ENCODE measurements around the gene MYO1F. TPM values are rescaled to one million over a fixed set of nuclear protein-coding genes. Genes with fewer than 3 reads are reported as not detected.

The MYO1F gene
- total RNA-seq, 1 donor from 2014 or later: 0.55 TPM

- no peak for DNase-seq (ENCODE audit: low spot score, unreplicated experiment)
- H3K27me3 Mint-ChIP-seq: no peaks in the 10 kb centered on the region
- TF ChIP-seq, protein P1, sequence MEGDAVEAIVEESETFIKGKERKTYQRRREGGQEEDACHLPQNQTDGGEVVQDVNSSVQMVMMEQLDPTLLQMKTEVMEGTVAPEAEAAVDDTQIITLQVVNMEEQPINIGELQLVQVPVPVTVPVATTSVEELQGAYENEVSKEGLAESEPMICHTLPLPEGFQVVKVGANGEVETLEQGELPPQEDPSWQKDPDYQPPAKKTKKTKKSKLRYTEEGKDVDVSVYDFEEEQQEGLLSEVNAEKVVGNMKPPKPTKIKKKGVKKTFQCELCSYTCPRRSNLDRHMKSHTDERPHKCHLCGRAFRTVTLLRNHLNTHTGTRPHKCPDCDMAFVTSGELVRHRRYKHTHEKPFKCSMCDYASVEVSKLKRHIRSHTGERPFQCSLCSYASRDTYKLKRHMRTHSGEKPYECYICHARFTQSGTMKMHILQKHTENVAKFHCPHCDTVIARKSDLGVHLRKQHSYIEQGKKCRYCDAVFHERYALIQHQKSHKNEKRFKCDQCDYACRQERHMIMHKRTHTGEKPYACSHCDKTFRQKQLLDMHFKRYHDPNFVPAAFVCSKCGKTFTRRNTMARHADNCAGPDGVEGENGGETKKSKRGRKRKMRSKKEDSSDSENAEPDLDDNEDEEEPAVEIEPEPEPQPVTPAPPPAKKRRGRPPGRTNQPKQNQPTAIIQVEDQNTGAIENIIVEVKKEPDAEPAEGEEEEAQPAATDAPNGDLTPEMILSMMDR (IDR thresholded peaks at IDR 0.05; ENCODE audit: unreplicated experiment): no peak
- H3K4me3 Mint-ChIP-seq (ENCODE audit: low read depth): no peak overlapping the region
- H3K27ac Mint-ChIP-seq: no peak overlapping the region
- H3K4me1 Mint-ChIP-seq (ENCODE audit: low read depth): peaks cover 5% of the 10 kb centered on the region
- peaks cover 13% of the 10 kb centered on the region for H3K36me3 Mint-ChIP-seq (ENCODE audit: insufficient read depth)
- no peaks in the 10 kb centered on the region for H3K9me3 Mint-ChIP-seq (ENCODE audit: low read depth)
Observed at GRCh38 chr19:8532225-8532624, 45.0 kb downstream of the MYO1F start.

DNA sequence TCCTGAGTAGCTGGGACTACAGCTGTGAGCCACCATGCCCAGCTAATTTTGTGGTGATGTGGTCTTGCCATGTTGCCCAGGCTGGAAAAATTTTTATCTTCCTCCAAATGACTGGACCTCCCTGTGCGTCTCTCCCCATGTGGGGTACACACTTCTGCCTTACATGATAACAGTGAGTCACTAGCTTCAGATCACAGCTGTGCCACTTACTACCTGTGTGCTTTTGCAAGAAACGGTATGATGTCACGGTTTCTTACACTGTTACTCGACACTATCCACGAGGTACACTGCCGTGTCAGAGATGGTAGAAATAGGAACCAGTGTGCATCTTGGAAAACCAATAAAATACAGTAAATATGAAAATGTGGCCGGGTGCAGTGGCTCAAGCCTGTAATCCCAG is 45.8 kb downstream of the MYO1F start:
- Mint-ChIP-seq H3K4me3 (ENCODE audit: low read depth) (no peak overlapping the region), H3K27ac (no peak overlapping the region), H3K27me3 (no peaks in the 10 kb centered on the region), H3K4me1 (ENCODE audit: low read depth) (peaks cover 10% of the 10 kb centered on the region), H3K9me3 (ENCODE audit: low read depth) (no peaks in the 10 kb centered on the region), H3K36me3 (ENCODE audit: insufficient read depth) (peaks cover 15% of the 10 kb centered on the region)
- DNase-seq (ENCODE audit: low spot score, unreplicated experiment): no peak
- TF ChIP-seq, protein P1 (IDR thresholded peaks at IDR 0.05; ENCODE audit: unreplicated experiment): no peak

- TF ChIP-seq, protein P1 (IDR thresholded peaks at IDR 0.05; ENCODE audit: unreplicated experiment): no peak
- no peak for DNase-seq (ENCODE audit: low spot score, unreplicated experiment)
- H3K9me3 Mint-ChIP-seq (ENCODE audit: low read depth): no peaks in the 10 kb centered on the region
- no peak overlapping the region for H3K27ac Mint-ChIP-seq
- peaks cover 13% of the 10 kb centered on the region for H3K36me3 Mint-ChIP-seq (ENCODE audit: insufficient read depth)
- no peaks in the 10 kb centered on the region for H3K27me3 Mint-ChIP-seq
- no peak overlapping the region for H3K4me3 Mint-ChIP-seq (ENCODE audit: low read depth)
- peaks cover 10% of the 10 kb centered on the region for H3K4me1 Mint-ChIP-seq (ENCODE audit: low read depth)
Observed at GRCh38 chr19:8530061-8530679, 47.1 kb downstream of the MYO1F start.

DNA sequence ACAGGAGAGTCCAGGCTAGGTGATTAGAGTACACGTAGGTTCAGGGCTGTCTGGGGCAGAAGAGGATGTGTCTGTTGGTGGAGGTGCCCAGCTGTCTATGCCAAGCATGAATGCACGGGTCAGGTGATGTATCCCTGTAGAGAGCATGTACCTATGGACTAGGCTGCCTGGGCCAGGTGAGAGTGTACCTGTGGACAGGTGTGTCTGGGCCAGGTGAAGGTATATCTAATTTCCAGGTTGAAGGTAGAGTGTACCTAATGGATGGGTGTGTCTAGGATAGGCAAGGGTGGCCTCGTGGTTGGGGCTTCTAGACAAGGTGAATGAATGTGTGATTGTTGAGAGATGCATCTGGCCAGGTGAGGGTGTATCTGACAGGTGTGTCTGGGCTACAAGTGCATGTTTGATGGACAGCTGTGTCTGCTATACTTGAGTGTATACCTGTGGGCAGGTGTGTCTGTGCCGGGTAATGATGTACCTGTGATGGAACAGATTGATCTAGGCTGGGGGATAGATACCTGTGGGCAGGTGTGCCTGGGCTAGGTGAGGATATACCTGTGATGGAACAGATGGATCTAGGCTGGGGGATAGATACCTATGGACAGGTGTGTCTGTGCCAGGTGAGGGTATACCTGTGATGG is 47.8 kb downstream of the MYO1F start:
- no peak overlapping the region for H3K4me3 Mint-ChIP-seq (ENCODE audit: low read depth)
- H3K27ac Mint-ChIP-seq: no peak overlapping the region
- TF ChIP-seq, protein P1 (IDR thresholded peaks at IDR 0.05; ENCODE audit: unreplicated experiment): no peak
- DNase-seq (ENCODE audit: low spot score, unreplicated experiment): no peak
- peaks cover 10% of the 10 kb centered on the region for H3K4me1 Mint-ChIP-seq (ENCODE audit: low read depth)
- peaks cover 13% of the 10 kb centered on the region for H3K36me3 Mint-ChIP-seq (ENCODE audit: insufficient read depth)
- H3K27me3 Mint-ChIP-seq: no peaks in the 10 kb centered on the region
- H3K9me3 Mint-ChIP-seq (ENCODE audit: low read depth): no peaks in the 10 kb centered on the region

DNA sequence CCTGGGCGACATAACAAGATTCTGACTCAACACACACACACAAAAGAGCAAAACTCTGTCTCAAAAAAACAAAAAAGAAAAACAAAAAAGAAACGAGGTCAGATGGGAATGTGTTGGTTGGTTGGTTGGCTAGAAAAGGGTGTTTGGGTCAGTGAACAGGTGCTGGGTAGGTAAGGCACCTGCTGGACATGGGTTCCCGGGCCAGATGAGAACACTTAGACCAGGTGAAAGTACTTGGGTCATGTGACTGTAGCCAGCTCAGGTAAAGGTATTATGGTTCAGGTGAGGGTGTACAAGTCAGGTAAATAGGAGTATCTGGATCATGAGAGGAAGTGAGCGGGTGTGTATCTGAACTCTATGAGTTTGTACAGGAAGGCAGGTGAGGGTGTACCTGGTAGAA is 48.7 kb downstream of the MYO1F start:
- H3K27ac Mint-ChIP-seq: no peak overlapping the region
- TF ChIP-seq, protein P1 (IDR thresholded peaks at IDR 0.05; ENCODE audit: unreplicated experiment): no peak
- H3K9me3 Mint-ChIP-seq (ENCODE audit: low read depth): no peaks in the 10 kb centered on the region
- DNase-seq (ENCODE audit: low spot score, unreplicated experiment): no peak
- H3K4me1 Mint-ChIP-seq (ENCODE audit: low read depth): peaks cover 10% of the 10 kb centered on the region
- no peaks in the 10 kb centered on the region for H3K27me3 Mint-ChIP-seq
- peaks cover 13% of the 10 kb centered on the region for H3K36me3 Mint-ChIP-seq (ENCODE audit: insufficient read depth)
- peak overlapping the region; percentile 46 for H3K4me3 Mint-ChIP-seq (ENCODE audit: low read depth)
